Measurements from ENCODE around the gene TFAP2E. TPM values are rescaled to one million over a fixed set of nuclear protein-coding genes. Genes with fewer than 3 reads are reported as not detected.

Gene TFAP2E
- total RNA-seq, 2 donors from 2014 or later: 0.62 to 0.66 TPM

DNA sequence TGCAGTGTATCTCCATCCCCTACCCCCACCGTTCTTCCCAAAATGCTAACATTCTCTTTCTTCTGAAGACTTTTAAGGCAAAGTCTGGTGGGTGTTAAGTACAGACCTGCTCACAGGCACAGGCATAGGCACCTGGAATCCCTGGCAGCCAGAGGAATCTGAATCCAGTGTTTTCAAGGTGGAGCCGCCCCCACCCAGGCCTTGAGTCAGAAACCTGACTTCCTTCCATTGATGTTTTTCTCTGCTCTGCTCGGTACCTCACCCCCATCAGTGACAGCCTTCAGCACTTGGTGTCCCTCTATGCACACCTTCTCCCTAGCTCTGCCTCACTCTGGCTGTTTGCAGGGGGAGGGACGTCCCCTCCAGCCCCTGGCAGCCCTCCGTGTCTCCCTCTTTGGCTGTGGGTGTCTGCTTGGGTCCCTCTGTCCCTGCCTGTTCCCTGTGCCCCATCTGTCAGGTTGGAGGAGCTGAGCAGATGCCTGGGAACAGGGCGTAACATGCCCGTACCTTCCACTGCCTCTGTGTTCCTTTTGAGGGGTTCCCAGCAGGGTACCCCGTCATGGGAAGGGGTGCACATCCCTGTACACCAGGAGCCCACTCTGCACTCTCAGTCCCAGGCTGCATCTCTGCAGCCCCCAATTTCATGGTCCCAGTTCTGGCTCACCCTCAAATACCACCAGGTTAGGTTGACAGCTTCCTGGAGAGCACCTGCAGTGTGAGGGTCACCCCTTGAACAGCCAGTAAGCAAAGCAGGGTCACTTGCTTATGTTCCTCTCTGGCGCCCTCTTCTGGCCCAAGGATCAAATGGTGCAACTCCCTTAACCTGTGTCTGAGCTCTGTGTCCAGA lies 8.9 kb upstream of the TFAP2E start:
- Histone ChIP-seq H3K4me3 (ENCODE audit: low read length) (no peak overlapping the region), H3K27me3 (ENCODE audit: control insufficient read depth, insufficient read depth, low read length, poor library complexity, severe bottlenecking) (no peaks in the 10 kb centered on the region), H3K36me3 (ENCODE audit: control insufficient read depth, insufficient read depth, low read length) (peaks cover 22% of the 10 kb centered on the region), H3K27ac (ENCODE audit: low read depth, low read length) (no peak overlapping the region), H3K9ac (ENCODE audit: extremely low read depth, low read length, poor library complexity, severe bottlenecking) (no peak overlapping the region), H3K9me3 (ENCODE audit: control insufficient read depth, low read length) (no peaks in the 10 kb centered on the region), H3K4me1 (ENCODE audit: control insufficient read depth, insufficient read depth, low read length) (peaks cover 4% of the 10 kb centered on the region)
- Mint-ChIP-seq H3K4me3 (no peak overlapping the region), H3K27me3 (ENCODE audit: insufficient read depth) (peaks cover 12% of the 10 kb centered on the region), H3K27ac (peak overlapping the region; percentile 68), H3K4me1 (peaks cover 7% of the 10 kb centered on the region), H3K36me3 (ENCODE audit: low read depth) (peaks cover 28% of the 10 kb centered on the region), H3K9me3 (no peaks in the 10 kb centered on the region)
- TF ChIP-seq, protein P1, sequence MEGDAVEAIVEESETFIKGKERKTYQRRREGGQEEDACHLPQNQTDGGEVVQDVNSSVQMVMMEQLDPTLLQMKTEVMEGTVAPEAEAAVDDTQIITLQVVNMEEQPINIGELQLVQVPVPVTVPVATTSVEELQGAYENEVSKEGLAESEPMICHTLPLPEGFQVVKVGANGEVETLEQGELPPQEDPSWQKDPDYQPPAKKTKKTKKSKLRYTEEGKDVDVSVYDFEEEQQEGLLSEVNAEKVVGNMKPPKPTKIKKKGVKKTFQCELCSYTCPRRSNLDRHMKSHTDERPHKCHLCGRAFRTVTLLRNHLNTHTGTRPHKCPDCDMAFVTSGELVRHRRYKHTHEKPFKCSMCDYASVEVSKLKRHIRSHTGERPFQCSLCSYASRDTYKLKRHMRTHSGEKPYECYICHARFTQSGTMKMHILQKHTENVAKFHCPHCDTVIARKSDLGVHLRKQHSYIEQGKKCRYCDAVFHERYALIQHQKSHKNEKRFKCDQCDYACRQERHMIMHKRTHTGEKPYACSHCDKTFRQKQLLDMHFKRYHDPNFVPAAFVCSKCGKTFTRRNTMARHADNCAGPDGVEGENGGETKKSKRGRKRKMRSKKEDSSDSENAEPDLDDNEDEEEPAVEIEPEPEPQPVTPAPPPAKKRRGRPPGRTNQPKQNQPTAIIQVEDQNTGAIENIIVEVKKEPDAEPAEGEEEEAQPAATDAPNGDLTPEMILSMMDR (conservative IDR thresholded peaks at IDR 0.05): peak; percentile 89
- DNase-seq: peak; percentile 95
- WGBS, 2 experiments (ENCODE audit: insufficient coverage in 1 of 2, insufficient read length in 1 of 2): 71 to 75% methylated on average over 7 to 9 of the region's 9 CpGs

DNA sequence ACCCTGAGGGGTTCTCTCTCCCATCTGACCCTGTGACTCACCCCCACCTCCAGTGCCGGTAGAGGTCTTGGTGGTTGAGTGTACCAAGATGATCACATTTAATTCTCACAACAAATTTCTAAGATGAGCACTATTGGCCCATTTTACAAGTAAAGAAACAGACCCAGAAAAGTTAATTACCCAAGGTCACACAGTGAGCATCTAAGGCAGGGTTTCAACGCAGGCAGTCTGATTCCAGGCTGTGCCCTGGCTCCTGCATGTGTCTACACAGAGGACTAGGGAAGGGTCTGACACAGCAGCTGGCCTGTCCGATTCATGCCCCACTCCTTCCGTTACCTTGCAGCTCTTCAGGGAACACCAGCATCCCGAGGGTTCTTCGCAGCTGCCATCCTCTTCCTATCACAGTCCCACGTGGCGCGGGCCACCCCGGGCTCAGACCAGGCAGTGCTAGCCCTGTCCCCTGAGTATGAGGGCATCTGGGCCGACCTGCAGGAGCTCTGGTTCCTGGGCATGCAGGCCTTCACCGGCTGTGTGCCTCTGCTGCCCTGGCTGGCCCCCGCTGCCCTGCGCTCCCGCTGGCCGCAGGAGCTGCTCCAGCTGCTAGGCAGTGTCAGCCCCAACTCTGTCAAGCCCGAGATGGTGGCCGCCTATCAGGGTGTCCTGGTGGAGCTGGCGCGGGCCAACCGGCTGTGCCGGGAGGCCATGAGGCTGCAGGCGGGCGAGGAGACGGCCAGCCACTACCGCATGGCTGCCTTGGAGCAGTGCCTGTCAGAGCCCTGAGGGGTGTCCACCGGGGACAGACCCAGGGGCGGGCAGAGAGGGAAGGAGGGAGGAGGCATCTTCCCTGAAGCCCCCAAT lies 8.0 kb upstream of the TFAP2E start:
- peaks cover 7% of the 10 kb centered on the region for H3K4me1 Mint-ChIP-seq
- 92 to 97% methylated on average over 17 to 28 of the region's 28 CpGs for WGBS, 2 experiments (ENCODE audit: insufficient coverage in 1 of 2, insufficient read length in 1 of 2)
- H3K4me3 Mint-ChIP-seq: no peak overlapping the region
- TF ChIP-seq, protein P1 (conservative IDR thresholded peaks at IDR 0.05): peak; percentile 10
- H3K27ac Mint-ChIP-seq: peak overlapping the region; percentile 68
- peaks cover 19% of the 10 kb centered on the region for H3K36me3 ChIP-seq (ENCODE audit: control insufficient read depth, insufficient read depth, low read length)
- peaks cover 6% of the 10 kb centered on the region for H3K27me3 ChIP-seq (ENCODE audit: control insufficient read depth, insufficient read depth, low read length, poor library complexity, severe bottlenecking)
- peaks cover 28% of the 10 kb centered on the region for H3K36me3 Mint-ChIP-seq (ENCODE audit: low read depth)
- H3K9me3 ChIP-seq (ENCODE audit: control insufficient read depth, low read length): no peaks in the 10 kb centered on the region
- peaks cover 4% of the 10 kb centered on the region for H3K4me1 ChIP-seq (ENCODE audit: control insufficient read depth, insufficient read depth, low read length)
- H3K9me3 Mint-ChIP-seq: no peaks in the 10 kb centered on the region
- no peak overlapping the region for H3K4me3 ChIP-seq (ENCODE audit: low read length)
- H3K27me3 Mint-ChIP-seq (ENCODE audit: insufficient read depth): peaks cover 20% of the 10 kb centered on the region
- H3K27ac ChIP-seq (ENCODE audit: low read depth, low read length): no peak overlapping the region
- DNase-seq: no peak
- no peak overlapping the region for H3K9ac ChIP-seq (ENCODE audit: extremely low read depth, low read length, poor library complexity, severe bottlenecking)

GRCh38 chr1:35565742-35566133 lies 7.4 kb upstream of the TFAP2E start:
- H3K4me3 ChIP-seq (ENCODE audit: low read length): no peak overlapping the region
- peaks cover 26% of the 10 kb centered on the region for H3K27me3 Mint-ChIP-seq (ENCODE audit: insufficient read depth)
- peaks cover 12% of the 10 kb centered on the region for H3K27me3 ChIP-seq (ENCODE audit: control insufficient read depth, insufficient read depth, low read length, poor library complexity, severe bottlenecking)
- peaks cover 7% of the 10 kb centered on the region for H3K4me1 Mint-ChIP-seq
- no peak overlapping the region for H3K27ac ChIP-seq (ENCODE audit: low read depth, low read length)
- no peaks in the 10 kb centered on the region for H3K9me3 Mint-ChIP-seq
- no peak overlapping the region for H3K27ac Mint-ChIP-seq
- H3K36me3 Mint-ChIP-seq (ENCODE audit: low read depth): peaks cover 28% of the 10 kb centered on the region
- H3K9ac ChIP-seq (ENCODE audit: extremely low read depth, low read length, poor library complexity, severe bottlenecking): no peak overlapping the region
- TF ChIP-seq, protein P1 (conservative IDR thresholded peaks at IDR 0.05): no peak
- peak; percentile 30 for DNase-seq
- peaks cover 17% of the 10 kb centered on the region for H3K36me3 ChIP-seq (ENCODE audit: control insufficient read depth, insufficient read depth, low read length)
- no peak overlapping the region for H3K4me3 Mint-ChIP-seq
- peaks cover 4% of the 10 kb centered on the region for H3K4me1 ChIP-seq (ENCODE audit: control insufficient read depth, insufficient read depth, low read length)
- 86 to 92% methylated on average over 4 to 11 of the region's 11 CpGs for WGBS, 2 experiments (ENCODE audit: insufficient coverage in 1 of 2, insufficient read length in 1 of 2)
- H3K9me3 ChIP-seq (ENCODE audit: control insufficient read depth, low read length): no peaks in the 10 kb centered on the region
